SHP77 (cell line): ENCODE measurements around the gene GALNT9.
"Not testable (repeated sequence)": the region's sequence is repeated elsewhere in the genome, so short reads cannot be mapped to it uniquely, and the experiment has no call there.

Experiments used
- DNase-seq, 2 experiments: peaks; one replicate each; lab custom pipeline; 2025; lab: John Stamatoyannopoulos, UW

GALNT9 gene

GRCh38 chr12:132279184-132279889 is 50.1 kb downstream of the GALNT9 start:
- peak; percentile 70 to 73 for DNase-seq

- no peak for DNase-seq
Measured at GRCh38 chr12:132278401-132279183, 50.8 kb downstream of the GALNT9 start.

GRCh38 chr12:132277949-132278348 is 51.4 kb downstream of the GALNT9 start:
- no peak for DNase-seq

- no peak for DNase-seq
Measured at GRCh38 chr12:132277374-132277941, 51.9 kb downstream of the GALNT9 start.

GRCh38 chr12:132276827-132277373 is 52.5 kb downstream of the GALNT9 start:
- no peak for DNase-seq

- no peak for DNase-seq
Measured at GRCh38 chr12:132276066-132276826, 53.1 kb downstream of the GALNT9 start.

GRCh38 chr12:132275631-132276030 is 53.8 kb downstream of the GALNT9 start:
- DNase-seq, result no peak

- peak; percentile 72 to 85 for DNase-seq
Measured at GRCh38 chr12:132275110-132275531, 54.3 kb downstream of the GALNT9 start.

GRCh38 chr12:132273992-132274334 is 55.4 kb downstream of the GALNT9 start:
- DNase-seq, result no peak

GRCh38 chr12:132272711-132273110 is 56.7 kb downstream of the GALNT9 start:
- no peak for DNase-seq

GRCh38 chr12:132271755-132272092 is 57.7 kb downstream of the GALNT9 start:
- no peak for DNase-seq

GRCh38 chr12:132270969-132271754 is 58.2 kb downstream of the GALNT9 start:
- DNase-seq, result peak in 1 of 2 experiments; percentile 34

GRCh38 chr12:132270516-132270915 is 58.9 kb downstream of the GALNT9 start:
- no peak for DNase-seq

- DNase-seq, result no peak
Measured at GRCh38 chr12:132269271-132269968, 60.0 kb downstream of the GALNT9 start.

GRCh38 chr12:132268674-132269073 is 60.7 kb downstream of the GALNT9 start:
- DNase-seq, result no peak

- DNase-seq, result no peak
Measured at GRCh38 chr12:132267873-132268272, 61.5 kb downstream of the GALNT9 start.

GRCh38 chr12:132266802-132267201 is 62.6 kb downstream of the GALNT9 start:
- DNase-seq, result no peak

GRCh38 chr12:132266370-132266769 is 63.0 kb downstream of the GALNT9 start:
- no peak for DNase-seq

- not testable (repeated sequence) for DNase-seq
Measured at GRCh38 chr12:132265822-132266221, 63.6 kb downstream of the GALNT9 start.

GRCh38 chr12:132265056-132265800 is 64.2 kb downstream of the GALNT9 start:
- no peak for DNase-seq
